ENCODE data around the gene SCARF1. TPM values are rescaled to one million over a fixed set of nuclear protein-coding genes. Genes with fewer than 3 reads are reported as not detected.

Gene SCARF1
- total and polyA plus RNA-seq, 9 donors: 1.7 to 10.2 (median 5.7) TPM

DNA sequence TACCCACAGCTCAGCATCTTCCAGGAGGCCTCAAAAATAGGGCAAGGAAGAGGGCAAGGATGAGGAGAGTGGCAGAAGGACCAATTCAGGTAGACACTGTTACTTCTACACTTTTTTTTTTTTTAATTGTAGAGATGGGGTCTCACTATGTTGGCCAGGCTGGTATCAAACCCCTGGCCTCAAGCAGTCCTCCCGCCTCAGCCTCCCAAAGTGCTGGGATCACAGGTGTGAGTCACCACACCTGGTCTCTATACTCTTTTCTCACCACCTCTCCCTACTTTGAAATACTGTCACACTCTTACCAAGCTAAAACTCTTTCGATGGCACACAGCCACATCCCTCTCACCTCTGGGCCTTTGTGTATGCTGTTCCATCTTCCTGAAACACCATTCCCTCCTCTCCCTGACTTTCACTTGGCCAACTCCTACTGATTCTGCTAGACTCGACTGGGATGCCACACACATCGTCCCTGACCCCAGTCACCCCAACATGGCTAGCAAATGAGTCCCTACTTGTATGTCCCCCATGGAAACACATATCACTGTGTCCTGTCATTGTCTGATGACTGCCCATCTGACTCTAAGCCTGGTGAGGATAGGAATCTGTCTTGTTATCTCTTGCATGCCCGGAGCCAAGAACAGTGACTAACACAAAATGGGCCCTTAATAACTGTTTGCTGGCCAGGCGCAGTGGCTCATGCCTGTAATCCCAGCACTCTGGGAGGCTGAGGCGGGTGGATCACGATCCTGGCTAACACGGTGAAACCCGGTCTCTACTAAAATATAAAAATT is 9.7 kb downstream of the SCARF1 start:
- no peaks in the 10 kb centered on the region for H3K27me3 ChIP-seq
- 85 to 87% (median 86%) methylated on average over 10 of the region's 10 CpGs for WGBS, 3 donors
- no peaks in the 10 kb centered on the region for H3K4me1 ChIP-seq (ENCODE audit: insufficient read depth)
- TF ChIP-seq, protein P1, sequence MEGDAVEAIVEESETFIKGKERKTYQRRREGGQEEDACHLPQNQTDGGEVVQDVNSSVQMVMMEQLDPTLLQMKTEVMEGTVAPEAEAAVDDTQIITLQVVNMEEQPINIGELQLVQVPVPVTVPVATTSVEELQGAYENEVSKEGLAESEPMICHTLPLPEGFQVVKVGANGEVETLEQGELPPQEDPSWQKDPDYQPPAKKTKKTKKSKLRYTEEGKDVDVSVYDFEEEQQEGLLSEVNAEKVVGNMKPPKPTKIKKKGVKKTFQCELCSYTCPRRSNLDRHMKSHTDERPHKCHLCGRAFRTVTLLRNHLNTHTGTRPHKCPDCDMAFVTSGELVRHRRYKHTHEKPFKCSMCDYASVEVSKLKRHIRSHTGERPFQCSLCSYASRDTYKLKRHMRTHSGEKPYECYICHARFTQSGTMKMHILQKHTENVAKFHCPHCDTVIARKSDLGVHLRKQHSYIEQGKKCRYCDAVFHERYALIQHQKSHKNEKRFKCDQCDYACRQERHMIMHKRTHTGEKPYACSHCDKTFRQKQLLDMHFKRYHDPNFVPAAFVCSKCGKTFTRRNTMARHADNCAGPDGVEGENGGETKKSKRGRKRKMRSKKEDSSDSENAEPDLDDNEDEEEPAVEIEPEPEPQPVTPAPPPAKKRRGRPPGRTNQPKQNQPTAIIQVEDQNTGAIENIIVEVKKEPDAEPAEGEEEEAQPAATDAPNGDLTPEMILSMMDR (IDR thresholded peaks at IDR 0.05): no peak
- TF ChIP-seq EP300 (IDR thresholded peaks at IDR 0.05) (no peak), POLR2A (IDR thresholded peaks at IDR 0.05) (no peak)
- DNase-seq: no peak
- H3K36me3 ChIP-seq: no peaks in the 10 kb centered on the region
- H3K27ac ChIP-seq: no peak overlapping the region
- no peaks in the 10 kb centered on the region for H3K9me3 ChIP-seq
- intact Hi-C loops (cut with DNase I): no loop called here
- H3K4me3 ChIP-seq: no peak overlapping the region

DNA sequence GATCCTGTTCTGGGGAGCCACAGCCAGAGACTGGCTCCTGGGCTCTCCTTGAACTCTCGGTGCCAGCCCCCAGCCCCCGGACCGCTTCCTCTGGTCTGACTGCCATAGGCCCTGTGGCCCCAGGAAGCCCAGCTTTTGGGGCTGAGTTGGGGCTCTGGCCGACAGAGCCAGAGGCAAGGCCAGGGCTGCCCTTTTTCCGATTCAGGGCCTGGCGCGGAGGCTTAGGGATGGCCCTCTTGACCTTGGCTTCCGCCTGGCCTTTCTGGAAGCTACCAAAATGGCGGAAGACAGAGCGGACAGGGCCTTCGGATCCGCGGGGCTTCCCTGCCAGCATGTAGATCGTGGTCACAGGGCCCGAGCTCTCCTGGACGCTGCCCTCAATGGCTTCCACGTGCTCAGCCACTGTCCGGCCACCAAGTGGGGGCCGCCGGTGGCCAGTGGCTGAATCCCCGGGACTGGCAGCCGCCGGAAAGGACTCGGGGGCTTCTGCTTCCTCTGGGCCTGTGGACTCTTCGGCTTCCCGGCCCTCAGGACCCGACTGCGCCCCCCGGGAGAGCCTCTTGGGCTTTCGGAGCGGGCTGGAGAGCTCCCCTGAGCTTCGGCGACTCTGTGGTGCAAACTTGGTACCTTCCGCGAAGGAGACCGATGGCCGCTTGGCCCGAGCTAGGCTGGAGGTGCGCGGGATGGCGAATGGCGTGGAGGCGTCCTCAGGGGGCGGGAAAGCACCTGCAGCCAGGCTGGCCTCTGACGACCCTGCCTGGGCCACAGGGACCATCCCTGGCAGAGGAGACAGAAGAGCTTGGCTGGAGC is 10.5 kb downstream of the SCARF1 start:
- no peaks in the 10 kb centered on the region for H3K4me1 ChIP-seq (ENCODE audit: insufficient read depth)
- no peak overlapping the region for H3K27ac ChIP-seq
- H3K9me3 ChIP-seq: no peaks in the 10 kb centered on the region
- no peak overlapping the region for H3K4me3 ChIP-seq
- peak in 1 of 5 donors; percentile 26 for DNase-seq
- no peaks in the 10 kb centered on the region for H3K27me3 ChIP-seq
- 92 to 96% (median 95%) methylated on average over 43 to 45 of the region's 45 CpGs for WGBS, 3 donors
- no peaks in the 10 kb centered on the region for H3K36me3 ChIP-seq
- intact Hi-C loops (cut with DNase I): no loop called here
- TF ChIP-seq POLR2A (IDR thresholded peaks at IDR 0.05) (no peak), EP300 (IDR thresholded peaks at IDR 0.05) (no peak)
- TF ChIP-seq, protein P1 (IDR thresholded peaks at IDR 0.05): no peak

DNA sequence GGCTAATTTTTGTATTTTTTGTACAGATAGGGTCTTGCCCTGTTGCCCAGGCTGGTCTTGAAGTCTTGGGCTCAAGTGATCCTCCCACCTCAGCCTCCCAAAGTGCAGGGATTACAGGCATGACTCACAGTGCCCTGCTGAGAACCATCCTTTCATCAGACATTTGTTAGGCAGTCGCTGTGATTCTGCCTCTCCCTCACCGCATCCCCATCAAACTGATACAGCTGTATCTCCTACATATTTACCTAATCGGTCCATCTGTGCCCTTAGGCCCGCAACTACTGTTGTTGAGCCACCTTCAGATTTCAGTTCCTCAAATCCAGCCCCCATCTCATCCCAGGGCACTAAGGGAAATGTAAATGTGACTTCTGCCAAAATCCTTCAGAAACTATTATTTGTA is 14.9 kb downstream of the SCARF1 start:
- Histone ChIP-seq H3K4me3 (no peak overlapping the region), H3K9me3 (no peaks in the 10 kb centered on the region), H3K36me3 (no peaks in the 10 kb centered on the region), H3K4me1 (ENCODE audit: insufficient read depth) (peaks cover 3% of the 10 kb centered on the region), H3K27me3 (no peaks in the 10 kb centered on the region), H3K27ac (no peak overlapping the region)
- DNase-seq: no peak
- intact Hi-C loops (cut with DNase I): no loop called here
- TF ChIP-seq, protein P1 (IDR thresholded peaks at IDR 0.05): no peak
- TF ChIP-seq EP300 (IDR thresholded peaks at IDR 0.05) (no peak), POLR2A (IDR thresholded peaks at IDR 0.05) (no peak)
- 82 to 86% (median 83%) methylated on average over 4 of the region's 4 CpGs for WGBS, 3 donors

DNA sequence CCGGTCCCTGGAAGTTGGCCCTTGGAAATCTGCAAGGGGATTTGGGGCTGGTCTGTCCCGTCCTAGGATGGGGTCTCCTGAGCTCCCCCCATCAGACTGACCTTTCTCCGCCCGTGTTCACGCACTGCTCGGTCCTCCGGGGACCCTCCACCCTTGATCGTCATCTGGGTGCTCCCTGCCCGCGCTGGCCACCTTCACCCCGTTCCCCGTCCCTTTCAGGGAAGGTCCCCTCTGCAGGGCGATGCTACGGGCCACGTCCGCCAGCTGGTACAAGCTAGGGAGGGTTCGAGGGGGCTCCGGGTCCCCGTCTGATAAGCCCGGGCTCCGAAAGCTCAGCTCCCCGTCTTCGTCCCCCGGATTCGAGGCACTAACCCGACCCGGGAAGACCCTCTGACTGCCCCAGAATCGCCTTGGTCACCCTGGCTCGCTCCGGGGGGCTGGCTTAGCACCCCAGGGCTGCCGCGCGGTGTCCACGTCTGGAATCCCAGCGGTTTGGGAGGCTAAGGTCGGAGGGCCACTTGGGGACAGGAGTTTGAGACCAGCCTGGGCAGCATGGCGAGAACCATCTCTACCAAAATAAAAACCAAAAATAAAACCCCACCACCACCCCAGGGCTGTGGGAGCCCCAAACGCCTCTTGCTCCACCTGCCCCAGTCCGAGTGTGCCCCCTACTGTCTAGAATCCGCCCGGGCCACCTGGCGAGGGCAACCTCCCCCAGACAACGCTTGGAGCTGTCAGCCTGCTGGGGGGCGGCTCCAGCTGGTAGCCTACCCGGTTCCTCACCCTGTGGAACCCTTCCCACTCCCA is 15.8 kb downstream of the SCARF1 start:
- peak in 2 of 5 donors; percentile 63 to 67 for DNase-seq
- peak overlapping the region; percentile 54 for H3K4me3 ChIP-seq

More for the DNA sequence above, 15.8 kb downstream of the SCARF1 start:
- H3K27ac ChIP-seq: peak overlapping the region; percentile 47 to 81
- no peaks in the 10 kb centered on the region for H3K36me3 ChIP-seq
- intact Hi-C loops (cut with DNase I): loop anchor here in 2 of 4 donors (2.0 kb wide), 2 partner anchors 19 to 55 kb away; partner anchors contain the start of gene RILP (in 1 of the 2)
- peaks cover 3% of the 10 kb centered on the region for H3K4me1 ChIP-seq (ENCODE audit: insufficient read depth)
- H3K9me3 ChIP-seq: no peaks in the 10 kb centered on the region
- H3K27me3 ChIP-seq: no peaks in the 10 kb centered on the region
- 4 to 5% (median 5%) methylated on average over 35 to 45 of the region's 45 CpGs for WGBS, 3 donors
- TF ChIP-seq EP300 (IDR thresholded peaks at IDR 0.05): no peak
- TF ChIP-seq, protein P1 (IDR thresholded peaks at IDR 0.05): peak in 2 of 3 donors; percentile 12 to 35

Measured in ovary (tissue), 9 donors.